ENCODE data around the gene MBTD1. TPM values are rescaled to one million over a fixed set of nuclear protein-coding genes. Genes with fewer than 3 reads are reported as not detected.

The MBTD1 gene
- 5.4 to 7.0 TPM (median 6.3 TPM) in 5 replicates for total RNA-seq (2022; extraction: Qiagen RNA extraction; ENCODE audit: low read depth)

GRCh38 chr17:51259564-51260236 is at the start of gene MBTD1:
Gene MBTD1, minus strand, starts transcription at chr17:51260049. Its CDS starts 34,888 bp downstream, at chr17:51225161.

GRCh38 chr17:51260237-51261023 is 581 bp upstream of the MBTD1 start, which contains the start of gene UTP18:
Gene UTP18, plus strand, starts transcription at chr17:51260546. Its CDS starts 39 bp downstream, at chr17:51260585.

GRCh38 chr17:51166198-51166986 is 93.5 kb downstream of the MBTD1 start, which contains the start of gene NME2:
Gene NME2, plus strand, starts transcription at chr17:51166411. Its CDS starts 420 bp downstream, at chr17:51166831.

GRCh38 chr17:51153210-51154072 is 106.4 kb downstream of the MBTD1 start, which contains the start of gene NME1:
Gene NME1, plus strand, starts transcription at chr17:51153559. Its CDS starts 2,096 bp downstream, at chr17:51155655.

Other genes with a start within 250 kb of the MBTD1 start
- gene SPAG9, start 139.2 kb downstream of the MBTD1 start, total RNA-seq (2022; extraction: Qiagen RNA extraction; ENCODE audit: low read depth), result 77.1 to 98.2 TPM (median 82.8 TPM) in 5 replicates
- 585 to 774 TPM (median 742 TPM) in 5 replicates for gene NME1, start 106.5 kb downstream of the MBTD1 start, total RNA-seq (2022; extraction: Qiagen RNA extraction; ENCODE audit: low read depth)
- gene NME2, start 93.6 kb downstream of the MBTD1 start, total RNA-seq (2022; extraction: Qiagen RNA extraction; ENCODE audit: low read depth), result 1,595 to 1,910 TPM (median 1,857 TPM) in 5 replicates
- gene UTP18, start 497 bp upstream of the MBTD1 start, total RNA-seq (2022; extraction: Qiagen RNA extraction; ENCODE audit: low read depth), result 78.2 to 82.0 TPM (median 79.0 TPM) in 5 replicates

Data from A549 treated with CpdA at 1 μM for 4 hours (cell line).